ENCODE results near the gene TGFBR3L.
"Not testable (repeated sequence)": the region's sequence is repeated elsewhere in the genome, so short reads cannot be mapped to it uniquely, and the experiment has no call there.

DNA sequence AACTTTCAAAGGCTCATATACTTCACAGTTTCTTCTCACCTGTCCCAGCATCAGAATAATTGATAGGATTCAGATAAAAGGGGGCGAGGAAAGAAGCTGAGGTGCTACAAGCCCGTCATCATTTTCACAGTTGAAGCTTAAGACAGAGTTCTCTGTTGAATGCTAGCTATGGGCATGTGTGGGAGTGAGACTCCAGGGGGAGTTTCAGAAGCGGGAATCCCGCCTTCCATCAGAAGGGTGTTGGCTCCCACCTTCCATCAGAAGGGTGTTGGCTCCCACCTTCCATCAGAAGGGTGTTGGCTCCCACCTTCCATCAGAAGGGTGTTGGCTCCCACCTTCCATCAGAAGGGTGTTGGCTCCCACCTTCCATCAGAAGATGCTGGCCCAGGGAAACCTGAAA, 46.5 kb downstream of the TGFBR3L start:
- TF ChIP-seq ZNF302 (tag by site-specific recombination; IDR thresholded peaks at IDR 0.05; ENCODE audit: low read depth); KLF8 (tag by site-specific recombination; IDR thresholded peaks at IDR 0.05); CTCF (tag by site-specific recombination; IDR thresholded peaks at IDR 0.05); KLF16 (tag by site-specific recombination; IDR thresholded peaks at IDR 0.05); BCL11A (tag by site-specific recombination; IDR thresholded peaks at IDR 0.05; ENCODE audit: low read depth); REST (tag by site-specific recombination; IDR thresholded peaks at IDR 0.05); ZNF19 (tag by site-specific recombination; IDR thresholded peaks at IDR 0.05; ENCODE audit: low read depth); FEZF1 (tag by site-specific recombination; IDR thresholded peaks at IDR 0.05); ZNF747 (tag by site-specific recombination; IDR thresholded peaks at IDR 0.05); ZBTB48 (tag by site-specific recombination; IDR thresholded peaks at IDR 0.05): not testable (repeated sequence)
- TF ChIP-seq, protein P1, sequence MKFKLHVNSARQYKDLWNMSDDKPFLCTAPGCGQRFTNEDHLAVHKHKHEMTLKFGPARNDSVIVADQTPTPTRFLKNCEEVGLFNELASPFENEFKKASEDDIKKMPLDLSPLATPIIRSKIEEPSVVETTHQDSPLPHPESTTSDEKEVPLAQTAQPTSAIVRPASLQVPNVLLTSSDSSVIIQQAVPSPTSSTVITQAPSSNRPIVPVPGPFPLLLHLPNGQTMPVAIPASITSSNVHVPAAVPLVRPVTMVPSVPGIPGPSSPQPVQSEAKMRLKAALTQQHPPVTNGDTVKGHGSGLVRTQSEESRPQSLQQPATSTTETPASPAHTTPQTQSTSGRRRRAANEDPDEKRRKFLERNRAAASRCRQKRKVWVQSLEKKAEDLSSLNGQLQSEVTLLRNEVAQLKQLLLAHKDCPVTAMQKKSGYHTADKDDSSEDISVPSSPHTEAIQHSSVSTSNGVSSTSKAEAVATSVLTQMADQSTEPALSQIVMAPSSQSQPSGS (tag by site-specific recombination; IDR thresholded peaks at IDR 0.05; ENCODE audit: low read depth): not testable (repeated sequence)
